ENCODE measurements around the gene INSYN2A. TPM values are rescaled to one million over a fixed set of nuclear protein-coding genes. Genes with fewer than 3 reads are reported as not detected.

The INSYN2A gene
- total and polyA plus RNA-seq, 4 donors, result 0.54 TPM; not detected in 3

GRCh38 chr10:127149501-127150081 is 46.8 kb downstream of the INSYN2A start (continued):
- TF ChIP-seq, protein P1, sequence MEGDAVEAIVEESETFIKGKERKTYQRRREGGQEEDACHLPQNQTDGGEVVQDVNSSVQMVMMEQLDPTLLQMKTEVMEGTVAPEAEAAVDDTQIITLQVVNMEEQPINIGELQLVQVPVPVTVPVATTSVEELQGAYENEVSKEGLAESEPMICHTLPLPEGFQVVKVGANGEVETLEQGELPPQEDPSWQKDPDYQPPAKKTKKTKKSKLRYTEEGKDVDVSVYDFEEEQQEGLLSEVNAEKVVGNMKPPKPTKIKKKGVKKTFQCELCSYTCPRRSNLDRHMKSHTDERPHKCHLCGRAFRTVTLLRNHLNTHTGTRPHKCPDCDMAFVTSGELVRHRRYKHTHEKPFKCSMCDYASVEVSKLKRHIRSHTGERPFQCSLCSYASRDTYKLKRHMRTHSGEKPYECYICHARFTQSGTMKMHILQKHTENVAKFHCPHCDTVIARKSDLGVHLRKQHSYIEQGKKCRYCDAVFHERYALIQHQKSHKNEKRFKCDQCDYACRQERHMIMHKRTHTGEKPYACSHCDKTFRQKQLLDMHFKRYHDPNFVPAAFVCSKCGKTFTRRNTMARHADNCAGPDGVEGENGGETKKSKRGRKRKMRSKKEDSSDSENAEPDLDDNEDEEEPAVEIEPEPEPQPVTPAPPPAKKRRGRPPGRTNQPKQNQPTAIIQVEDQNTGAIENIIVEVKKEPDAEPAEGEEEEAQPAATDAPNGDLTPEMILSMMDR (IDR thresholded peaks at IDR 0.05; ENCODE audit: low read depth, low read length, missing input control), result no peak
- no peak for TF ChIP-seq HNF4A (conservative IDR thresholded peaks at IDR 0.05)

- H3K9me3 ChIP-seq (ENCODE audit: control insufficient read depth in 4 of 4, low read length in 3 of 4), result no peaks in the 10 kb centered on the region
- no peak for DNase-seq (ENCODE audit: low spot score)
- H3K36me3 ChIP-seq (ENCODE audit: control insufficient read depth in 4 of 4, insufficient read depth in 3 of 4, low read depth in 1 of 4, low read length in 3 of 4), result no peaks in the 10 kb centered on the region
- no peak overlapping the region for H3K27ac ChIP-seq (ENCODE audit: low read depth in 1 of 2, low read length in 2 of 2)
- TF ChIP-seq MAX (IDR thresholded peaks at IDR 0.05), result no peak
- TF ChIP-seq HNF4G (IDR thresholded peaks at IDR 0.05), result no peak
- TF ChIP-seq GABPA (IDR thresholded peaks at IDR 0.05 in 1 of 2, conservative IDR thresholded peaks at IDR 0.05 in 1 of 2), result no peak
- no peak for TF ChIP-seq RXRA (IDR thresholded peaks at IDR 0.05)
- TF ChIP-seq ZBTB33 (IDR thresholded peaks at IDR 0.05), result no peak
- TF ChIP-seq, protein P2, sequence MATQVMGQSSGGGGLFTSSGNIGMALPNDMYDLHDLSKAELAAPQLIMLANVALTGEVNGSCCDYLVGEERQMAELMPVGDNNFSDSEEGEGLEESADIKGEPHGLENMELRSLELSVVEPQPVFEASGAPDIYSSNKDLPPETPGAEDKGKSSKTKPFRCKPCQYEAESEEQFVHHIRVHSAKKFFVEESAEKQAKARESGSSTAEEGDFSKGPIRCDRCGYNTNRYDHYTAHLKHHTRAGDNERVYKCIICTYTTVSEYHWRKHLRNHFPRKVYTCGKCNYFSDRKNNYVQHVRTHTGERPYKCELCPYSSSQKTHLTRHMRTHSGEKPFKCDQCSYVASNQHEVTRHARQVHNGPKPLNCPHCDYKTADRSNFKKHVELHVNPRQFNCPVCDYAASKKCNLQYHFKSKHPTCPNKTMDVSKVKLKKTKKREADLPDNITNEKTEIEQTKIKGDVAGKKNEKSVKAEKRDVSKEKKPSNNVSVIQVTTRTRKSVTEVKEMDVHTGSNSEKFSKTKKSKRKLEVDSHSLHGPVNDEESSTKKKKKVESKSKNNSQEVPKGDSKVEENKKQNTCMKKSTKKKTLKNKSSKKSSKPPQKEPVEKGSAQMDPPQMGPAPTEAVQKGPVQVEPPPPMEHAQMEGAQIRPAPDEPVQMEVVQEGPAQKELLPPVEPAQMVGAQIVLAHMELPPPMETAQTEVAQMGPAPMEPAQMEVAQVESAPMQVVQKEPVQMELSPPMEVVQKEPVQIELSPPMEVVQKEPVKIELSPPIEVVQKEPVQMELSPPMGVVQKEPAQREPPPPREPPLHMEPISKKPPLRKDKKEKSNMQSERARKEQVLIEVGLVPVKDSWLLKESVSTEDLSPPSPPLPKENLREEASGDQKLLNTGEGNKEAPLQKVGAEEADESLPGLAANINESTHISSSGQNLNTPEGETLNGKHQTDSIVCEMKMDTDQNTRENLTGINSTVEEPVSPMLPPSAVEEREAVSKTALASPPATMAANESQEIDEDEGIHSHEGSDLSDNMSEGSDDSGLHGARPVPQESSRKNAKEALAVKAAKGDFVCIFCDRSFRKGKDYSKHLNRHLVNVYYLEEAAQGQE (IDR thresholded peaks at IDR 0.05), result no peak
- H3K4me1 ChIP-seq (ENCODE audit: control insufficient read depth in 4 of 4, insufficient read depth in 4 of 4, low read length in 3 of 4), result peaks cover 0 to 15% (median 14%) of the 10 kb centered on the region in 4 donors
- H3K27me3 ChIP-seq (ENCODE audit: control insufficient read depth in 4 of 4, insufficient read depth in 4 of 4, low read length in 3 of 4), result no peaks in the 10 kb centered on the region
- no peak overlapping the region for H3K4me3 ChIP-seq (ENCODE audit: low read depth in 1 of 3, low read length in 3 of 3)
- WGBS, result 92% methylated on average over 2 of the region's 2 CpGs
- no peak overlapping the region for H3K9ac ChIP-seq (ENCODE audit: low read depth in 1 of 2, low read length in 2 of 2)
Observed at GRCh38 chr10:127148933-127149220, 47.5 kb downstream of the INSYN2A start.

DNA sequence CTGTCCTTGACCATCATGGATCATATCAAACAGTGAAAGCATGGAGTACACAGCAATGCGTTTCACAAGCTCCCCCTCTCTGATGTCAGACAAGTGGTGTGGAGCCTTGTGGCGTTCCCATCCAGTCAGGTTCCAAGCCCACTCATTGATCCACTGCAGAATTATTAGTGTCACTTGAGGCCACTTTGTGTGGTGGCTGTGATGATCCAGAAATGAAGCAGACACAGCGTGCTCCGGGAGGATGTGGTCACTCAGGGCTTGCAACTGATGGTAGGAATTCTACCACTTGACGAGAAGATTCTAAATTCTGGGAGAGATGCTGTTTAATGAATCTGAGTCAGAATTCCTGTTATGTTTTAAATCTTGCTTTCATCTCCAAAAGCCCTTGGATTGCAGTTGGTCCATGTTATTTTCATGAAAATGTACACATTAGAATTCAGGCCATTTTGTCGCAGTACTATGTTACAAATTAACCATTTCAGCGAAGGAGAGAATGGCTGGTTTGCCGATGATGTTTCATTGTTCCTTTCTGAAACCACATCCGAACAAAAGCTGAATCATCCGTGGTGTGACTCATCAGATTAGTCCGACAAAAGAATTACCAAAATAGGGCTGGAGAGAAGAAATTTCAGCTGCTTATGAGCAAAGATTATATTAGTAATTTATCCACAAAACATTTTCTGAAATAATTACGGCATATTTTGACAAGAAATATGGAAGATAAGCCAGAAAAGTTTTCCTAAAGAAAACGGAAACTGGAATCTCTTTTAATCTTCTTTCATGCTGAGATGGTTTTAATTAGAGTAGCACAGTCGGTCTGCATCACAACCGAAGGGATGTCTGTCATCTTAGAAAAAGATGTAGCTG is 48.1 kb downstream of the INSYN2A start:
- Histone ChIP-seq H3K27me3 (ENCODE audit: control insufficient read depth in 4 of 4, insufficient read depth in 4 of 4, low read length in 3 of 4) (no peaks in the 10 kb centered on the region), H3K27ac (ENCODE audit: low read depth in 1 of 2, low read length in 2 of 2) (no peak overlapping the region), H3K9ac (ENCODE audit: low read depth in 1 of 2, low read length in 2 of 2) (no peak overlapping the region), H3K9me3 (ENCODE audit: control insufficient read depth in 4 of 4, low read length in 3 of 4) (no peaks in the 10 kb centered on the region), H3K4me1 (ENCODE audit: control insufficient read depth in 4 of 4, insufficient read depth in 4 of 4, low read length in 3 of 4) (peaks cover 0 to 15% (median 14%) of the 10 kb centered on the region in 4 donors), H3K4me3 (ENCODE audit: low read depth in 1 of 3, low read length in 3 of 3) (no peak overlapping the region), H3K36me3 (ENCODE audit: control insufficient read depth in 4 of 4, insufficient read depth in 3 of 4, low read depth in 1 of 4, low read length in 3 of 4) (no peaks in the 10 kb centered on the region)
- 87% methylated on average over 15 of the region's 15 CpGs for WGBS
- DNase-seq (ENCODE audit: low spot score), result no peak
- TF ChIP-seq HNF4G (IDR thresholded peaks at IDR 0.05), result no peak
- TF ChIP-seq, protein P1 (IDR thresholded peaks at IDR 0.05; ENCODE audit: low read depth, low read length, missing input control), result no peak
- TF ChIP-seq EGR1 (IDR thresholded peaks at IDR 0.05; ENCODE audit: low read depth in 2 of 2), result no peak
- TF ChIP-seq TAF1 (conservative IDR thresholded peaks at IDR 0.05), result no peak
- no peak for TF ChIP-seq MAX (IDR thresholded peaks at IDR 0.05)
- TF ChIP-seq FOXA1 (IDR thresholded peaks at IDR 0.05), result no peak
- TF ChIP-seq, protein P2 (IDR thresholded peaks at IDR 0.05), result no peak
- TF ChIP-seq FOXA2 (IDR thresholded peaks at IDR 0.05), result no peak
- no peak for TF ChIP-seq NR2F2 (IDR thresholded peaks at IDR 0.05)
